ENCODE data around the gene ATG4A.

DNA sequence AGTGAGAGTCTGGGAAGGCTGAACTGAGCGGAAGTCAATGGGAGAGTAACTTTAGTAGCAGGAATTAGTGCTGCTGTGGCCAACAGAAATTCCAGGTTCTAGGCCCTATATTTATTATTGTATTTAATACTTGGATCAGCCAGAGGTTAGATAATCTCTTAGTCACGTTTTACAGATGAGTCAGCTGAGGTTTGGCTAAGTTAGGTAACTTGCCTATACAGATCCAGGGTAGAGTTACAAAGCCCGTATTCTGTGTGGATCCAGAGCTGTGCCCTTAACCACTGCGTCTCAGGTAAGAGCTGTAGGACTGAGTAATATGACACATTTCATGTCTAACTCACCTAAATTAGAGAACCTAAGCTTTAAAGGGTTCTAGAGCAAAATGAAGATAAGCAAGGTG, 20.7 kb upstream of the ATG4A start:
- TF ChIP-seq, protein P1, sequence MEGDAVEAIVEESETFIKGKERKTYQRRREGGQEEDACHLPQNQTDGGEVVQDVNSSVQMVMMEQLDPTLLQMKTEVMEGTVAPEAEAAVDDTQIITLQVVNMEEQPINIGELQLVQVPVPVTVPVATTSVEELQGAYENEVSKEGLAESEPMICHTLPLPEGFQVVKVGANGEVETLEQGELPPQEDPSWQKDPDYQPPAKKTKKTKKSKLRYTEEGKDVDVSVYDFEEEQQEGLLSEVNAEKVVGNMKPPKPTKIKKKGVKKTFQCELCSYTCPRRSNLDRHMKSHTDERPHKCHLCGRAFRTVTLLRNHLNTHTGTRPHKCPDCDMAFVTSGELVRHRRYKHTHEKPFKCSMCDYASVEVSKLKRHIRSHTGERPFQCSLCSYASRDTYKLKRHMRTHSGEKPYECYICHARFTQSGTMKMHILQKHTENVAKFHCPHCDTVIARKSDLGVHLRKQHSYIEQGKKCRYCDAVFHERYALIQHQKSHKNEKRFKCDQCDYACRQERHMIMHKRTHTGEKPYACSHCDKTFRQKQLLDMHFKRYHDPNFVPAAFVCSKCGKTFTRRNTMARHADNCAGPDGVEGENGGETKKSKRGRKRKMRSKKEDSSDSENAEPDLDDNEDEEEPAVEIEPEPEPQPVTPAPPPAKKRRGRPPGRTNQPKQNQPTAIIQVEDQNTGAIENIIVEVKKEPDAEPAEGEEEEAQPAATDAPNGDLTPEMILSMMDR (conservative IDR thresholded peaks at IDR 0.05 in 1 of 2, IDR thresholded peaks at IDR 0.05 in 1 of 2; ENCODE audit: low read depth in 1 of 2, low read length in 2 of 2), result no peak
- no peak for TF ChIP-seq EZH2 (IDR thresholded peaks at IDR 0.05; ENCODE audit: low read length, missing control alignments)
